Measurements from ENCODE around the gene POLR2A. TPM values are rescaled to one million over a fixed set of nuclear protein-coding genes. Genes with fewer than 3 reads are reported as not detected.

POLR2A gene
- total RNA-seq, 2 donors from 2014 or later, result 256 to 308 TPM

DNA sequence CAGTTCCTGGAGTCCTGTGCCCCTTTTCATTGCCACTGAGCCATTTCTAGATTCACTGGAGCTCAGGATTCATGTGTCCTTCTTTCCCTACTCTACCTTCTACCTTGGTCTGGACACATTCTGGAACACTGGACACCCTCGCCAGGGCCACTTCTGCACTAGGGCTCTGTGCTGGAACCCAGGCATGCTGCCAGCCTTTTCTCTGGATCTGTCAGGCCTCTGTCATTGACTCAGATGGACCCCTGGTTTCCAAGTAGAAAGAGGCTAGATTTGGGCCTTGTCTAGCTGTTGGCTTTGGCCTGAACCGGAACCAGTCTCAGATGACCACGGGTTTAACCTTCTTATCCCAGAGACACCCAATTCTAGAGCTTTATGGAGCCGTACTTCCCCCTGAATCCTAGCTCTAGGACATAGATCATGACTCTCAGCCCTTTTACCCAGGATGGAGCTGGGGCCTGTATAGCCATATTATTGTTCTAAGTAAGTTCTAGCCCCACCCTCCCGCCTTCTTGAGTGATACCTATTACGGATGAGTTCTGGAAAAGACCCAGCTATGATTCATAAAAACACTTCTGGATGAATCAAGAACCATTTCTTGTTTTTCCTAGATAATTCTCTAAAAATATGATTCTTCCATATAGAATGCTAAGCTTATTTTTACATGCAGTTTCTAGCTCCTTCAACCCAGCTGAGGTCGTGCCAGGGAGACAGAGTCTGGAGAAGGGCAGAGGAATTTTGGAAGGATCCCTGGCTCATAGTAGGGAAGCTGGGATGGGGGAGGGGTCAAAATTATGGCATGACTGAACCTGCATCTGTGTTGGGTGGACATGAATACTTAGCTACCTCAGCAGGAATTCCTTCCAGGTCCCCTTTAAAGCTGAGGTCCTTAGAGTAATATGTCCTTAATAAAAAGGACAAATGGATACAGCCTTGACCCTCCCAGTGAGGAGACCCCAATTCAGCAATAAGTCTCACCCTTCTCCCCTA, 40.4 kb upstream of the POLR2A start:
- Mint-ChIP-seq H3K4me3 (peak overlapping the region; percentile 69), H3K9me3 (no peaks in the 10 kb centered on the region), H3K27me3 (peaks cover 55% of the 10 kb centered on the region), H3K36me3 (ENCODE audit: low read depth) (peaks cover 22% of the 10 kb centered on the region), H3K4me1 (peaks cover 13% of the 10 kb centered on the region), H3K27ac (peak overlapping the region; percentile 47)
- no peak for ATAC-seq (replicated peaks)

DNA sequence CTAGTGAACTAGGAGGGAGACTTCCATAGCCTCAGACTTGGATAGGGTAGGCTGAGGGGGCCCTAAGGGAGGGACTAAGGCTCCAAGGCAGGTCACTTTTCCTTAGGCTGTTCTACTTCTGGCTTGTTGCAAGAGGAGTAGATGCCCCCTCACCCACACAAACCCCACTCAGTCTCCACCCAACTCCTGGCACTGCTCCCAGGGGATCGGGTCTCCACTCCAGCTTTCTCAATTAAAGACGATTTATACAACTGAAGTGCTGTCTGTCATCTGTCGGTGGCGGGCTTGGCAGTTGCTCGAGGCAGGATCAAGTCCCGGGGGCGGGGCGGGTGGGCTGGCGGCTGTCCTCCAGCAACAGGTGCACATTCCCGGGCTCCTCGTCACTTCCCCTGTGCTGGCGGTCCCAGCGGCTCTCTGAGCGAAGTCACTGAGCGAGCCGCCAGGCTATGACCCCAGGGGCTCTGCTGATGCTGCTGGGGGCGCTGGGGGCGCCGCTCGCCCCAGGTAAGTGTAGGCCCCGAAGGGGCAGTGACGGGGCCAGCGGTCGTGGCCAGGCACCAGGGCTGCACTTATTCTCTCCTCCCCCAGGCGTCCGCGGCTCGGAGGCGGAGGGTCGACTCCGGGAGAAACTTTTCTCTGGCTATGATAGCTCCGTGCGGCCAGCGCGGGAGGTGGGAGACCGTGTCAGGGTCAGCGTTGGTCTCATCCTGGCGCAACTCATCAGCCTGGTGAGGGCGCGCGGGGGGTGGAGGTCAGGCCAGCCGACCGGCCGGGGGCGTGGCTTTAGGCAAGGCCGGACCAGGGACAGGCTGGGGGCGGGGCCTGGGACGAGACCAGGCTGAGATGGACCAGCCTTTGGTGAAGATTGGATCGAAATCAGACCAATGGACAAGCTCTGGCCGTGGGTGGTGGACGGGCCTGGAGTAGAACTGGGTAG, 39.2 kb upstream of the POLR2A start, which contains the start of gene CHRNB1:
CHRNB1 (plus strand) TSS at position 380 of the 937 bp plus-strand sequence; CDS start at position 447, 67 bp downstream.
- Mint-ChIP-seq H3K4me1 (peaks cover 10% of the 10 kb centered on the region), H3K27me3 (peaks cover 51% of the 10 kb centered on the region), H3K4me3 (peak within 1 kb of the TSS; percentile 69), H3K27ac (no peak within 1 kb of the TSS), H3K9me3 (no peaks in the 10 kb centered on the region), H3K36me3 (ENCODE audit: low read depth) (peaks cover 15% of the 10 kb centered on the region)
- peak; percentile 53 for ATAC-seq (replicated peaks)

DNA sequence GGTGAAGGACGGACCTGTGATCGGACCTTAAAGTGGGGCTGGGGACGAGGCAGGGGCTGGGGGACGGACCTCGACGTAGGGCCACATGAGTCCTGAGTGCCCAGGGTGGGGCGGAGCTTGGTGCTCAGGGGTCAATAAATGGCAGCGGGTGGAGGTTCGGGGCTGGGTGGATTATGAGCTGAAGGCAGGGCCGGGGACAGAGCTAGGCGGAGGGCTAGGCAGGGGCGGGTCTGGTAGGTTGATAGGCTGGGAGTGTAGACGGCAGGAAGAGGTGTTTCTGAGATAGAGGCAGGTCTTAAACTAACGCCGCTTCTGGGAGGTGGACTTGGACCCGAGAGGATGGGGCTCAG, 38.6 kb upstream of the POLR2A start:
- Mint-ChIP-seq H3K4me3 (peak overlapping the region; percentile 69), H3K27me3 (peaks cover 46% of the 10 kb centered on the region), H3K27ac (no peak overlapping the region), H3K9me3 (no peaks in the 10 kb centered on the region), H3K36me3 (ENCODE audit: low read depth) (peaks cover 9% of the 10 kb centered on the region), H3K4me1 (peaks cover 6% of the 10 kb centered on the region)
- peak; percentile 54 for ATAC-seq (replicated peaks)

DNA sequence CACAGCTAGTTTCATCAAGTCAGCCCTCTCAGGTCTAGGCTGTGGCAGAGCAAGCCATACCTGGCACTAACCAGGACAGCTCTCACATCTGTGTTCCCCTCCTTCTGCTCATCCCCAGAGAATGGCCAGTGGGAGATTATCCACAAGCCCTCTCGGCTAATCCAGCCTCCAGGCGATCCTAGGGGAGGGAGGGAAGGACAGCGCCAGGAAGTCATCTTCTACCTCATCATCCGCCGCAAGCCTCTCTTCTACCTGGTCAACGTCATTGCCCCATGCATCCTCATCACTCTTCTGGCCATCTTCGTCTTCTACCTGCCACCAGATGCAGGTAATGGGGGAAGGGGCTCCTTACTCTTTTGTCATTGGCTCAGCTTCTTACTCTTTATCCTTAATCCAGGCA, 35.7 kb upstream of the POLR2A start:
- Mint-ChIP-seq H3K9me3 (no peaks in the 10 kb centered on the region), H3K27me3 (peaks cover 33% of the 10 kb centered on the region), H3K36me3 (ENCODE audit: low read depth) (peaks cover 7% of the 10 kb centered on the region), H3K4me3 (no peak overlapping the region), H3K27ac (no peak overlapping the region), H3K4me1 (peaks cover 6% of the 10 kb centered on the region)
- ATAC-seq (replicated peaks), result no peak

DNA sequence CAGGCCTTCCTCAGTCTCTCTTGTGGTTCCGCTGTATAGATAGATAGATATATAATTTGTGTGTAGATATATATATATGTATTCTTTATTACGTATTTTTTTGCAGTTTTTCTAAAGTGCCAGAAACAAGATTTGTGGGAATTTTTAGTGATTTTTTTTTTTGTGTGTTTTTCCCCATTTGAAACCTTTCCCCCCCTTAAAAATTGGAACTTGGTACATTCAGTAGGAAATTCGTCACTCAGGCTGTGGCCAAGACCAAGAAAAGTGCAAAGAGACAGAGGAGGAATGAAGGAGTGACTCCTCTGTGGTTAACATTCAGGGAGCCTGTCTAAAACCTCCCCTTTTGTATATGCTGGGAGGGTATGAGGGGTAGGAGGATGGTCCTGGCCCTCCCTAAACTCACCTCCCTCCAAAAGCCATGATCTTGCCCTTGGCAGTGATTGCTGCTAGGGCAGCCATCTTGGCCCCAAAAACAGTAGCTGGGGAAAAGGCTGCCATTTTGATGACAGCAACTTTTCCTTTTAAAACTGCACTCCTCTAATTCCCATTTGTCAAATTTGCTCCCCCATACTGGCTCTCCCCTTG, 24.1 kb upstream of the POLR2A start:
- peaks cover 34% of the 10 kb centered on the region for H3K36me3 Mint-ChIP-seq (ENCODE audit: low read depth)

DNA sequence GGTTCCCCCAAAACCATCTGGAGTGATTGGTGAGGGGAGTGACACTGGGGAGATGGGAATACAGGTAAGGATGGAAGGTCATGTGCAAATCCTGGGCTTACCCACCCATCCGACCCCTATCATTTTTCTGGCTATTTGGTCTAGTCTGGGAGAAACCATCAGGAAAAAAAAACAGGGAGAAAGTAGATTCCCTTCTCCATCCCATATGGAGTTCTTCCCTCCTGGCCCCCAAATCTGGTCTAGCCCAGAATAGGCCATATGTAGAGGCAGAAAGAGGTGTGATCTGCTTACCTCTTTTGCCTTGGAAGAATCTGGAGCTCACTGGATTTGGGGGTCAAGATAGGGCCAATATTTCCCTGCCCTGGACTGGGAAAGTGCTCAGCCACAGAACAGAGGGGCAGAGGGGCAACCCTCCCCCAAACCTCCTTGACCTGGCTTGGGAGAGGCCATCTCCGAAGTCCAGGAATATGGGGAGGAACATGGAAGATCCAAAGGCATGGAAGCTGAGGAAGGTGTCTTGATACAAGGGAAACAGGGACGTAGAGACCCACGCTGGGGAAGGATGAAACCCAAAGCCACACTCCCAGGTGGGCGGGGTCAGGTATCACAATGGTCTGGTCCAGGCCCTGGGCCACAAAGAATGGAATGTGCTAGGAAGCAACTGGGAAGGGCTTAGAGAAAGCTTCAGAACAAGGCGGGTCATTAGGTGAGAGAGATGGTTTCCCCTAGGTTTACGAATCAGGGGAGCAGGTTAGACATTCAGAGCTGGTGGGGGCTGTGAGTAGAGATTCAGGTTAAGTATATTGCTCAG, 23.1 kb upstream of the POLR2A start:
- ATAC-seq (replicated peaks), result no peak
- Mint-ChIP-seq H3K27me3 (no peaks in the 10 kb centered on the region), H3K4me1 (no peaks in the 10 kb centered on the region), H3K36me3 (ENCODE audit: low read depth) (peaks cover 24% of the 10 kb centered on the region), H3K4me3 (no peak overlapping the region), H3K27ac (no peak overlapping the region), H3K9me3 (no peaks in the 10 kb centered on the region)

More for the DNA sequence above, 24.1 kb upstream of the POLR2A start:
- H3K27me3 Mint-ChIP-seq, result no peaks in the 10 kb centered on the region
- H3K9me3 Mint-ChIP-seq, result no peaks in the 10 kb centered on the region
- no peak for ATAC-seq (replicated peaks)
- peak overlapping the region; percentile 17 for H3K27ac Mint-ChIP-seq
- H3K4me3 Mint-ChIP-seq, result no peak overlapping the region
- peaks cover 4% of the 10 kb centered on the region for H3K4me1 Mint-ChIP-seq

DNA sequence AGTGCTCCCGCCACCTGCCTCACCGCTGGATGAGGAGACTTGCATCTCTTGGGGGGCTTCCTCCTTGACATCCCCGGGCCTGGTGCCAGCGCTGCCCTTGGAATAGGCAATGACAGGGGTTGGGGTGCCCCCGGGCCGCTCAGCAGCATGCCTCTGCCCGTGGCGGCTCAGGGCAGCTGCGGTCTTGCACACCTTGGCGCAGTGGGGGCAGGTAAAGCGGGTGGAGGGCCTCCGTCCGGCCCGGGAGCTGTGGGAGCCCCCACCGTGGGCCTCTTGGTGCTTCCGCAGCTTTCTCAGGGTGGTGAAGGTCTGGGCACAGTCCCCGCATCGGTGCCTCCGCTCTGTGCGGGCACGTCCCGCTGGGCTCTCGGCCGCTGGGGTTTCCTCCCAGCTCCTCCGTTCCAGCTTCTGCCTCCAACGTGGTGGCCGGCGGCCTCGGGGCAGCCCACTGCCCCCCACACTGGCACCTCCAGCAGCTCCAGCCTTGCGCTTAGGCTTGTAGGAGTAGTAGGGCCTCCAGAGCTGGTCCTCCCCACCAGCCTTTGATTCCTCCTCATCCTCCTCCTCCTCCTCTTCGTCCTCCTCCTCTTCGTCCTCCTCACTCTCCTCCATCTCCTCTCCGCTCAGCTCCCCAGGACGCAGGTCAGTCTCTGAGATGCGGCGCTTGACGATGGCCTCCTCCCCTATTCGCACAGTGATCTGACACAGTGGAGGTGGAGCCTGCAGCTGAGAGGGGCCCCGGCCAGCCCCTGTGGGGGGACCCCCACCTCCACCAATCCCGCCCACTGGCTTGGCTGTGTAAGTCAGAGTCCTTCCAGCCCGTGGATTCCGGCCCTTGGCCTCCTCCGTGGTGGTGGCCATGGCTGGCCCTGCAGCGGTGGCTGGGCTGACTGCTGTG, 21.4 kb upstream of the POLR2A start:
- peaks cover 30% of the 10 kb centered on the region for H3K36me3 Mint-ChIP-seq (ENCODE audit: low read depth)
- no peak for ATAC-seq (replicated peaks)
- no peaks in the 10 kb centered on the region for H3K9me3 Mint-ChIP-seq
- no peak overlapping the region for H3K27ac Mint-ChIP-seq
- H3K4me1 Mint-ChIP-seq, result no peaks in the 10 kb centered on the region
- H3K4me3 Mint-ChIP-seq, result no peak overlapping the region
- H3K27me3 Mint-ChIP-seq, result no peaks in the 10 kb centered on the region

DNA sequence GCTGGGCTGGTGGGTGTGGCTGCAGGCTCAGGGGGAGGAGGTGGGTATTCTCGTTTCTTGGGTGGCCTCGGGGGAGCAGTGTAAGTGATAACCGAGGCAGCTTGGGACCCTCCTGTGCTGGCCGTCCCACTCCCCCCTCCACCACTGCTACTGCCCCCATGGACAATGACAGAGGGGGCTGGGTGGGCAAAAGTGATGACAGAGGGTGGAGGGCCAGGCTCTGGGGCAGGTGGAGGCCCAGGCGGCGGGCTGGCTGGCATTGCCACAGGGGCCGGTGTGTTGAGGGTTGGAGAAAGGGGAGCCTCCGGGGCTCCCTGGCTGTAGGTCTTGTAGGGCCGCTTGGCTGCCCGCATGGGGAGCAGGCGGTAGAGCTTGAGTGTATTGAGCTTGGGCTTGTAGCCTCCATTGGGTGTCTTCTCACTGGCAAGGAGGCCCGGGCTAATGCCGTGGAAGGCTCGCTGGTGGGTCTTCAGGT, 20.8 kb upstream of the POLR2A start:
- peaks cover 30% of the 10 kb centered on the region for H3K36me3 Mint-ChIP-seq (ENCODE audit: low read depth)
- H3K27me3 Mint-ChIP-seq, result no peaks in the 10 kb centered on the region
- H3K9me3 Mint-ChIP-seq, result no peaks in the 10 kb centered on the region
- no peak overlapping the region for H3K4me3 Mint-ChIP-seq
- H3K4me1 Mint-ChIP-seq, result no peaks in the 10 kb centered on the region
- H3K27ac Mint-ChIP-seq, result no peak overlapping the region
- peak; percentile 13 for ATAC-seq (replicated peaks)

DNA sequence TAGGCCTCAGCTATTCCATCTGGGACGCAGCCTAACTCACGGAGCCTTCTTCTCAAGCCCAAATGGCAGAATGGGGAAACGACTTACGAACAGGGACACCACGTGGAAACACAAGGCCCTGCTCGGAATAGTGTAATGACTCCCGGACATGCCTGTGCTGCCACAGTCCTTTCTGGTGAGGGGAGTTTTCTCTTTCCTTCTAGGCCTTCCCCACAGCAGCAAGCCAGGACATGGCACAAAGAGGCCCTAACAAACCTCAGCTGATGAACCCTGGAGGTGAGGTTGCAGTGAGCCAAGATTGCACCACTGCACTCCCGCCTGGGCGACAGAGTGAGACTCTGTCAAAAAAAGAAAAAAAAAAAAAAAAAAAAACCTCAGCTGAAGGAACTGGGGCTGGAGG, 20.1 kb upstream of the POLR2A start:
- Mint-ChIP-seq H3K27me3 (no peaks in the 10 kb centered on the region), H3K27ac (no peak overlapping the region), H3K4me1 (no peaks in the 10 kb centered on the region), H3K4me3 (no peak overlapping the region), H3K9me3 (no peaks in the 10 kb centered on the region), H3K36me3 (ENCODE audit: low read depth) (peaks cover 30% of the 10 kb centered on the region)
- ATAC-seq (replicated peaks), result no peak

DNA sequence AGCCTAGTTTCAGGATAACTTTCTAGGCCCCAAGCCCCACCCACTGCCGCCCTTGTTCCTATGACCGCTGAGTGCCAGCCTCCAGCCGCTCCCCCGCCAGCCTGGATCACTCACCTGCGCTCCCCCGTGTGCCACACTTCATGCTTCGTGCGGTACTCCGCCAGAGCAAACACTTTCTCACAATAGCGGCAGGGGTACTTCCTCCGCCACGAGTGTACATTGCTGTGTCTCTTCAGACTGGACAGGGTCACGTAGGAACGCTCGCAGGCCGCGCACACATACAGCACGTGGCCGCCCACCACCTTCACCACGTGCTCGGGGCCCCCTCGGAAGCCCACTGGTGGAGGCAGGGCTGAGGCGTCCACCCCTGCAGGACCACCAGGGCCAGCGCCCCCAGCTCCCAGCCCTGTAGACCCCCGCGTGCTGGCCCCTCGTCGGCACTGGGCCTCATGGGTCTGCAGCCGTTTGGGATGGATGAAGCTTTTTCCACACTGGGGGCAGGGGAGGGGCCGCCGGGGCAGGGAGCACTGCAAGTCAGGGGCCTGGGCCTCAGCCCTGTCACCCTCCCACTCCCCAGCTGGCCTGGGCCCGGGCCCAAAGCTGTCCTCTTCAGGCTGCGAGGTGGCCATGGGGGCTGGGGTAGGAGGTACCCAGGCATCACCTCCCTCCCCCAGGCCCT, 18.4 kb upstream of the POLR2A start:
- ATAC-seq (replicated peaks), result no peak
- H3K4me1 Mint-ChIP-seq, result no peaks in the 10 kb centered on the region
- H3K9me3 Mint-ChIP-seq, result no peaks in the 10 kb centered on the region
- no peaks in the 10 kb centered on the region for H3K27me3 Mint-ChIP-seq
- H3K4me3 Mint-ChIP-seq, result no peak overlapping the region
- H3K36me3 Mint-ChIP-seq (ENCODE audit: low read depth), result peaks cover 30% of the 10 kb centered on the region
- H3K27ac Mint-ChIP-seq, result no peak overlapping the region

DNA sequence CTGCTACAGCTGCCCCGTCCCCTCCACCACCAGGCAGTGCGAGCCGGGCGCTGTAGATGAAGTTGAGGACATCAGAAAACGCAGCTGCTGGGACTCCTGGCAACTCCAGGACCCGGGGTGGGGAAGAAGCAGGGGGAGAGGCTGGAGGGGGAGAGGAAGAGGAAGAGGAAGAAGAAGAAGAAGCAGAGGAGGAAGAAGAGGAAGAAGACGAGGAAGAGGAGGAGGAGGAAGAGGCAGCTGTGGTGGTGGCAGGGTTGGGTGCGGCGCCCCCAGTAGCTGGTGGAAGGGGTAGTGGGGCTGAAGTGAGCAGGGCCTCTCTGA, 17.9 kb upstream of the POLR2A start:
- no peaks in the 10 kb centered on the region for H3K27me3 Mint-ChIP-seq
- H3K9me3 Mint-ChIP-seq, result no peaks in the 10 kb centered on the region
- no peak overlapping the region for H3K4me3 Mint-ChIP-seq
- no peak overlapping the region for H3K27ac Mint-ChIP-seq
- no peak for ATAC-seq (replicated peaks)
- peaks cover 30% of the 10 kb centered on the region for H3K36me3 Mint-ChIP-seq (ENCODE audit: low read depth)
- no peaks in the 10 kb centered on the region for H3K4me1 Mint-ChIP-seq

DNA sequence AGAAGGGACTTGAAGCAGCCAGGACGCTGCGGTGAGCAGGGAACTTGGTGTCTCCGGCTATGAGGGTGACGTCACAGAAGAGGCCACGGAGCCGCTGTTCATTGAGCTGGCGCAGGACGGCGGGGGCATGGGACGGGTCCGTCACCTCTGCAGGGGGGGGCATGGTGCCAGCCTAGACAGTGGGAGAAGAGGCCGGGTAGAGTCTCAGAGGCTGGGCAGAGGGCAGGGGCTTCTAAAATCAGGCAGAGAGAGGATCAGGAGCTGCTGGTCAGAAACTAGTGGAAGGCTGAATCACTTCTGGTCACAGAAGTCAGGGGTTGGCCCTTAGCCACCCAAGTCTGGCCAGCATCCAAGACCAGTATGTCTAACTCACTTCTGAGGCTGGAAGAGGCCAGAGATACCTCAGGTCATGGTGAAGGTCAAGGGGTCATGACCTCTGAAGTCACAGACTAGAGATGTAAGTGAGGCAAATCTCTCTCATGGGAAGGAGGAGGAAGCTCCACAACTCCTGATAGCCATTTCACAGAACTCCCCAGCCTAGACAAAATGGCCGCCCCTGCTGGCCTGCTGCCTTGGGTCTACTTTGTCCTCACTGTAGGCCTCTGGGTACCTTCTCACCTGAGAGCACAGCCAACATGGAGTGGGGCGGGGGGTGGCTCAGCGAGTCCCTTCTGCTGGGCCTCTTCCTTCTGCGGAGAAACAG, 17.4 kb upstream of the POLR2A start:
- Mint-ChIP-seq H3K27me3 (no peaks in the 10 kb centered on the region), H3K4me3 (no peak overlapping the region), H3K36me3 (ENCODE audit: low read depth) (peaks cover 30% of the 10 kb centered on the region), H3K27ac (peak overlapping the region; percentile 50), H3K9me3 (no peaks in the 10 kb centered on the region), H3K4me1 (peaks cover 3% of the 10 kb centered on the region)
- ATAC-seq (replicated peaks), result no peak

Data from activated T-helper 17 cell treated with anti-CD3 and anti-CD28 coated beads, Interleukin-2, amount 50 U/mL, for 72 hours (primary cell).